CD4-positive, alpha-beta T cell treated with Interleukin-15 for 1 hour (primary cell): ENCODE measurements around the gene CCL20.
A peak's percentile ranks its signal among the peaks of the same experiment; 100 is the strongest.
"Not testable (repeated sequence)": the region's sequence is repeated elsewhere in the genome, so short reads cannot be mapped to it uniquely, and the experiment has no call there.

Experiments used
- DNase-seq: peaks from one replicate; pipeline ENCODE4 v3.0.0-alpha.2; 2020

CCL20 gene

GRCh38 chr2:227813562-227814353, at the start of gene CCL20:
Gene CCL20 (plus strand): TSS chr2:227813842. CDS start chr2:227813912, 70 bp downstream.
- no peak for DNase-seq

- DNase-seq, result no peak
These were observed 47.8 kb upstream of the CCL20 start for GRCh38 chr2:227765788-227766372.

- peak; percentile 36 for DNase-seq
These were observed 47.2 kb upstream of the CCL20 start for GRCh38 chr2:227766373-227766883.

- no peak for DNase-seq
These were observed 45.8 kb upstream of the CCL20 start for GRCh38 chr2:227767830-227768229.

GRCh38 chr2:227772197-227772661, 41.4 kb upstream of the CCL20 start:
- DNase-seq, result no peak

GRCh38 chr2:227772932-227773331, 40.7 kb upstream of the CCL20 start:
- no peak for DNase-seq

- no peak for DNase-seq
These were observed 39.5 kb upstream of the CCL20 start for GRCh38 chr2:227774011-227774624.

GRCh38 chr2:227774895-227775842, 38.5 kb upstream of the CCL20 start:
- no peak for DNase-seq

GRCh38 chr2:227780981-227781615, 32.5 kb upstream of the CCL20 start:
- no peak for DNase-seq

GRCh38 chr2:227781841-227782240, 31.8 kb upstream of the CCL20 start:
- DNase-seq, result no peak

- no peak for DNase-seq
These were observed 30.8 kb upstream of the CCL20 start for GRCh38 chr2:227782804-227783203.

- no peak for DNase-seq
These were observed 30.1 kb upstream of the CCL20 start for GRCh38 chr2:227783404-227784138.

- DNase-seq, result no peak
These were observed 28.3 kb upstream of the CCL20 start for GRCh38 chr2:227785293-227785692.

GRCh38 chr2:227788561-227789018, 25.1 kb upstream of the CCL20 start:
- no peak for DNase-seq

GRCh38 chr2:227789803-227790202, 23.8 kb upstream of the CCL20 start:
- DNase-seq, result no peak

- no peak for DNase-seq
These were observed 20.4 kb upstream of the CCL20 start for GRCh38 chr2:227793148-227793712.

GRCh38 chr2:227796045-227796711, 17.5 kb upstream of the CCL20 start:
- DNase-seq, result no peak

- not testable (repeated sequence) for DNase-seq
These were observed 16.9 kb upstream of the CCL20 start for GRCh38 chr2:227796768-227797167.

- DNase-seq, result no peak
These were observed 14.4 kb upstream of the CCL20 start for GRCh38 chr2:227799202-227799601.

- no peak for DNase-seq
These were observed 10.8 kb upstream of the CCL20 start for GRCh38 chr2:227802882-227803281.
